ENCODE data around the gene ADCYAP1R1. TPM values are rescaled to one million over a fixed set of nuclear protein-coding genes. Genes with fewer than 3 reads are reported as not detected.
A peak's percentile ranks its signal among the peaks of the same experiment; 100 is the strongest.

ADCYAP1R1 gene
- total RNA-seq, 5 donors from 2014 or later (not counting 1 experiment from before 2014, with no cell fraction given) = not detected

- H3K27me3 ChIP-seq (replicated peaks in 1 of 2; ENCODE audit: control insufficient read depth in 2 of 2, extremely low read depth in 1 of 2, insufficient read depth in 2 of 2, low read length in 1 of 2) = peaks cover 0 to 10% of the 10 kb centered on the region in 2 experiments
- Mint-ChIP-seq H3K4me3 (no peak overlapping the region), H3K9me3 (no peaks in the 10 kb centered on the region), H3K27me3 (peaks cover 4 to 8% of the 10 kb centered on the region in 2 donors), H3K27ac (no peak overlapping the region), H3K4me1 (no peaks in the 10 kb centered on the region), H3K36me3 (no peaks in the 10 kb centered on the region)
- H3K36me3 ChIP-seq (ENCODE audit: control insufficient read depth in 2 of 2, extremely low read depth in 1 of 2, insufficient read depth in 1 of 2, low read length in 1 of 2) = no peaks in the 10 kb centered on the region
- no peak overlapping the region for H3K27ac ChIP-seq (ENCODE audit: low read length)
- WGBS (ENCODE audit: insufficient coverage) = 66% methylated on average over 3 of the region's 5 CpGs
- POLR2A ChIA-PET = no interaction called here
- H3K4me3 ChIP-seq (ENCODE audit: control insufficient read depth in 1 of 2, extremely low read depth in 1 of 2, low read length in 1 of 2) = no peak overlapping the region
- CTCF ChIA-PET = interaction anchor here in 1 of 2 donors (0.9 kb wide), 1 partner anchor 116 kb away, joined by 3 read pairs; no protein-coding TSS in a partner anchor
- no peaks in the 10 kb centered on the region for H3K9me3 ChIP-seq
- H3K4me1 ChIP-seq (ENCODE audit: control insufficient read depth in 1 of 2, extremely low read depth in 1 of 2, insufficient read depth in 2 of 2, low read length in 2 of 2) = no peaks in the 10 kb centered on the region
- DNase-seq (peak in 1 of 35 experiments; percentile 11), ATAC-seq (replicated peaks in 1 of 4) (no peak)
Observed at GRCh38 chr7:31101544-31101943, 49.4 kb downstream of the ADCYAP1R1 start.

DNA sequence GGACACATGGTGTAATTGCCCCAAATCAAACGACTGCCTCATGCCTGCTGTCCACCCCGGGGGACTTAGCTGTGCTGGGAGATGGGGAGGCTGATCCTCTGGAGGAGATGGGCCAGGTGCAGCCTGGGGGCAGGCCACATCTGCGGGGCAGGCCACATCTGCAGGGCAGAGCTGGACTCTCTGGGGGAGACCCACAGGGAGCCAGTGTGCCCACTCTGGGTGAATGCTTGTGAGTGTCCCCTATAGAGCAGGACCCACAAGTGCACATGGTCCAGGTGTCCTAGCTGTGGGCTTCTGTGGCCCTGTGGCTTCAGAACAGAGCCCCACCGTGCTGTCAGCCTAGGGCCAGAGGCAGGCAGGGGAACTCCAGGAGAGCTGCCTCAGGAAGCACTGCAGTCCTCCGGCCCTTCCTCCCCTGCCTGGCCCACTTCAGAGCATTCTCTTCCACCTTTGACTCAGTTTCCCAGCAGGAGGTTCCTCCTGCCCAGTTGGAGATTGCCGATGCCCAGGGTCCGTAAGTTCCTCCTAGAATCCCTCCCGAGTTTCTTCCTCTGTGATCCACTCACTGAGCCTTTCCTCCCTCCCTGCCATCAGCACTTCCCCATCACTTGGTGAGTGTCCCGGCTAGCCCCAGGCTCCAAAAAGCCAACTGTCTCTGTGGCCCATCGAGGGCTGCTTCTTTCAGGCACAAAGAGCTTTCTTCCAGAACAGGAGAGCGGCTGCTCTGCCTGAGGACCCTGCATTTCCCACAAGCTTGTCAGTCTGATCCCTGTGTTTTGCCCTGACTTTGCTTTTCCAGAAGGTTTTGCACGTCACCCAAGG, 50.3 kb downstream of the ADCYAP1R1 start:
- WGBS (ENCODE audit: insufficient coverage) = 57% methylated on average over 9 of the region's 12 CpGs
- H3K36me3 Mint-ChIP-seq = no peaks in the 10 kb centered on the region
- CTCF ChIA-PET = no interaction called here
- H3K4me3 ChIP-seq (ENCODE audit: control insufficient read depth in 1 of 2, extremely low read depth in 1 of 2, low read length in 1 of 2) = no peak overlapping the region
- no peaks in the 10 kb centered on the region for H3K4me1 Mint-ChIP-seq
- no peaks in the 10 kb centered on the region for H3K4me1 ChIP-seq (ENCODE audit: control insufficient read depth in 1 of 2, extremely low read depth in 1 of 2, insufficient read depth in 2 of 2, low read length in 2 of 2)
- no peak for ATAC-seq (replicated peaks in 1 of 4)
- H3K27me3 ChIP-seq (replicated peaks in 1 of 2; ENCODE audit: control insufficient read depth in 2 of 2, extremely low read depth in 1 of 2, insufficient read depth in 2 of 2, low read length in 1 of 2) = peaks cover 0 to 10% of the 10 kb centered on the region in 2 experiments
- no peak for DNase-seq
- H3K27ac ChIP-seq (ENCODE audit: low read length) = no peak overlapping the region
- H3K36me3 ChIP-seq (ENCODE audit: control insufficient read depth in 2 of 2, extremely low read depth in 1 of 2, insufficient read depth in 1 of 2, low read length in 1 of 2) = no peaks in the 10 kb centered on the region
- POLR2A ChIA-PET = no interaction called here
- no peak overlapping the region for H3K27ac Mint-ChIP-seq
- no peak overlapping the region for H3K4me3 Mint-ChIP-seq
- H3K27me3 Mint-ChIP-seq = peaks cover under 1 to 6% of the 10 kb centered on the region in 2 donors
- H3K9me3 ChIP-seq = no peaks in the 10 kb centered on the region
- H3K9me3 Mint-ChIP-seq = no peaks in the 10 kb centered on the region

GRCh38 chr7:31102973-31103850, 51.1 kb downstream of the ADCYAP1R1 start:
- H3K4me3 ChIP-seq (ENCODE audit: control insufficient read depth in 1 of 2, extremely low read depth in 1 of 2, low read length in 1 of 2) = no peak overlapping the region
- no peak overlapping the region for H3K27ac Mint-ChIP-seq
- peak in 1 of 4 experiments; percentile 6 for ATAC-seq (replicated peaks in 1 of 4)
- ChIA-PET CTCF (no interaction called here), POLR2A (no interaction called here)
- DNase-seq = no peak
- peaks cover 0 to 12% of the 10 kb centered on the region in 2 experiments for H3K27me3 ChIP-seq (replicated peaks in 1 of 2; ENCODE audit: control insufficient read depth in 2 of 2, extremely low read depth in 1 of 2, insufficient read depth in 2 of 2, low read length in 1 of 2)
- H3K4me1 ChIP-seq (ENCODE audit: control insufficient read depth in 1 of 2, extremely low read depth in 1 of 2, insufficient read depth in 2 of 2, low read length in 2 of 2) = no peaks in the 10 kb centered on the region
- H3K9me3 ChIP-seq = no peaks in the 10 kb centered on the region
- H3K9me3 Mint-ChIP-seq = no peaks in the 10 kb centered on the region
- no peaks in the 10 kb centered on the region for H3K36me3 Mint-ChIP-seq
- H3K4me3 Mint-ChIP-seq = no peak overlapping the region
- H3K27me3 Mint-ChIP-seq = peaks cover 0 to 4% of the 10 kb centered on the region in 2 donors
- WGBS (ENCODE audit: insufficient coverage) = 81% methylated on average over 3 of the region's 9 CpGs
- no peaks in the 10 kb centered on the region for H3K4me1 Mint-ChIP-seq
- no peak overlapping the region for H3K27ac ChIP-seq (ENCODE audit: low read length)
- no peaks in the 10 kb centered on the region for H3K36me3 ChIP-seq (ENCODE audit: control insufficient read depth in 2 of 2, extremely low read depth in 1 of 2, insufficient read depth in 1 of 2, low read length in 1 of 2)

- POLR2A ChIA-PET = no interaction called here
Observed at GRCh38 chr7:31104361-31105255, 52.5 kb downstream of the ADCYAP1R1 start.

DNA sequence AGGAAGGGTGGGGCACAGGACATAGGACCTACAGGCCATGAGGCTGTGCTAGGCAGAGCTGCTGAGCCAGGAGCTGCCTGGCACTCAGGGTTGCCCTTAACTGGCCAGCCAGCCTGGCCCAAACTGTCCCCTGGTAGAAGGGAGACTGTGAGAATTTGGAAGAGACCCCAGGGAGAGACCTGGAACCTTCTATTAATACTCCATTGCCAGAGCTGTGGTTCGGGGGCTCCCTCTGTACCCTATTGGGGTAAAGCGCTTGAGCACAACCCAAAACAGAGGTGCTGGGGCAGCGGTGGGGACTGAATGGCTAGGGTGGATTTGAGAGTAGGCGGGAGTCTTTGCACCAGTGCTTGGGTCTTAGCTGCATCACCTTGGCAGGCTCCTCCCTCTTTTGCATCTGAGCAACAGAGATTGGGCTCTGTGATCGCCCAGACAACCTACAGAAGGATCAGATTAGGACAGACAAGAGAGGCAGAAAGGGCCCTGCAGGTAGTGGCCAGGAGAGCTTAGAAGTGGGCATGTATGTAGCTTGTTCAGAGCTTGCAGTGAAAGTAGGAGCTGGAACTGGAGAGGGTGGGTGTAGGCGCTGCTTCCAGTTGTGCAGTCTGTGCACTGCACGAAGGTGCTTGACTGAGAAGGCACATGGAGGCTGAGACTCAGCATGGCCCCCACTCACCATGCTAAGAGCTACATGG, 53.3 kb downstream of the ADCYAP1R1 start:
- DNase-seq = no peak
- Mint-ChIP-seq H3K27ac (no peak overlapping the region), H3K9me3 (no peaks in the 10 kb centered on the region), H3K4me3 (no peak overlapping the region), H3K27me3 (peaks cover 0 to 4% of the 10 kb centered on the region in 2 donors), H3K36me3 (no peaks in the 10 kb centered on the region), H3K4me1 (no peaks in the 10 kb centered on the region)
- no peak for ATAC-seq (replicated peaks in 1 of 4)
- ChIA-PET POLR2A (no interaction called here), CTCF (interaction anchor here in 1 of 2 donors (1.4 kb wide), 1 partner anchor 16 kb away, joined by 3 read pairs; no protein-coding TSS in a partner anchor)
- 75% methylated on average over 7 of the region's 7 CpGs for WGBS (ENCODE audit: insufficient coverage)
- Histone ChIP-seq H3K27me3 (replicated peaks in 1 of 2; ENCODE audit: control insufficient read depth in 2 of 2, extremely low read depth in 1 of 2, insufficient read depth in 2 of 2, low read length in 1 of 2) (peaks cover 0 to 17% of the 10 kb centered on the region in 2 experiments), H3K4me1 (ENCODE audit: control insufficient read depth in 1 of 2, extremely low read depth in 1 of 2, insufficient read depth in 2 of 2, low read length in 2 of 2) (no peaks in the 10 kb centered on the region), H3K9me3 (no peaks in the 10 kb centered on the region), H3K36me3 (ENCODE audit: control insufficient read depth in 2 of 2, extremely low read depth in 1 of 2, insufficient read depth in 1 of 2, low read length in 1 of 2) (no peaks in the 10 kb centered on the region), H3K27ac (ENCODE audit: low read length) (no peak overlapping the region), H3K4me3 (ENCODE audit: control insufficient read depth in 1 of 2, extremely low read depth in 1 of 2, low read length in 1 of 2) (no peak overlapping the region)

More at GRCh38 chr7:31104361-31105255, 52.5 kb downstream of the ADCYAP1R1 start:
- no peak for DNase-seq
- H3K36me3 Mint-ChIP-seq = no peaks in the 10 kb centered on the region
- Histone ChIP-seq H3K9me3 (no peaks in the 10 kb centered on the region), H3K36me3 (ENCODE audit: control insufficient read depth in 2 of 2, extremely low read depth in 1 of 2, insufficient read depth in 1 of 2, low read length in 1 of 2) (no peaks in the 10 kb centered on the region), H3K4me3 (ENCODE audit: control insufficient read depth in 1 of 2, extremely low read depth in 1 of 2, low read length in 1 of 2) (no peak overlapping the region), H3K4me1 (ENCODE audit: control insufficient read depth in 1 of 2, extremely low read depth in 1 of 2, insufficient read depth in 2 of 2, low read length in 2 of 2) (no peaks in the 10 kb centered on the region), H3K27me3 (replicated peaks in 1 of 2; ENCODE audit: control insufficient read depth in 2 of 2, extremely low read depth in 1 of 2, insufficient read depth in 2 of 2, low read length in 1 of 2) (peaks cover 0 to 17% of the 10 kb centered on the region in 2 experiments), H3K27ac (ENCODE audit: low read length) (no peak overlapping the region)
- H3K27me3 Mint-ChIP-seq = peaks cover 0 to 4% of the 10 kb centered on the region in 2 donors
- no peak for ATAC-seq (replicated peaks in 1 of 4)
- 71% methylated on average over 7 of the region's 8 CpGs for WGBS (ENCODE audit: insufficient coverage)
- no peaks in the 10 kb centered on the region for H3K9me3 Mint-ChIP-seq
- H3K27ac Mint-ChIP-seq = no peak overlapping the region
- no peak overlapping the region for H3K4me3 Mint-ChIP-seq
- H3K4me1 Mint-ChIP-seq = no peaks in the 10 kb centered on the region
- CTCF ChIA-PET = interaction anchor here in 1 of 2 donors (1.4 kb wide), 1 partner anchor 17 kb away, joined by 3 read pairs; no protein-coding TSS in a partner anchor
